ENCODE measurements around the gene XPA.

DNA sequence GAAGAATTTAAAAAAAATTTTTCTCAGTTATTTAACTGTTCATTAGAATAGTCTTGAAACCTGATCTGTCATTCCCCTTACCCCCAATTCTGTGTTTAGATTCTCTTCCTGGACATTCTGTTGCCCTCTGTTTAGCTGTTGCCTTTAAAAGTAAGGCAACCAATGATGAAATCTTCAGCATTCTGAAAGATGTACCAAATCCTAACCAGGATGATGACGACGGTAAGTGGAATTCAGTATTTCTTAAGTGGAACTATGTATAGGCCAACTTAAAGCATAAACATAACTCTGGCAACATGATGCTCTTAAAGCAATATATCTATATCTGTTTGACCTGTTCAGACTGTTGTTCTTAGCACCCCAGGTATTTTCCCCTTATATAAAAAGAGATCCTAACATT, 36.3 kb downstream of the XPA start:
- TF ChIP-seq, protein P1, sequence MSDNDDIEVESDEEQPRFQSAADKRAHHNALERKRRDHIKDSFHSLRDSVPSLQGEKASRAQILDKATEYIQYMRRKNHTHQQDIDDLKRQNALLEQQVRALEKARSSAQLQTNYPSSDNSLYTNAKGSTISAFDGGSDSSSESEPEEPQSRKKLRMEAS (IDR thresholded peaks at IDR 0.05), result no peak
- TF ChIP-seq NR3C1 (IDR thresholded peaks at IDR 0.05), result no peak
- TF ChIP-seq CHD4 (IDR thresholded peaks at IDR 0.05; ENCODE audit: borderline replicate concordance), result no peak
- no peak for TF ChIP-seq BHLHE40 (IDR thresholded peaks at IDR 0.05; ENCODE audit: low read depth, low read length)
- TF ChIP-seq, protein P2, sequence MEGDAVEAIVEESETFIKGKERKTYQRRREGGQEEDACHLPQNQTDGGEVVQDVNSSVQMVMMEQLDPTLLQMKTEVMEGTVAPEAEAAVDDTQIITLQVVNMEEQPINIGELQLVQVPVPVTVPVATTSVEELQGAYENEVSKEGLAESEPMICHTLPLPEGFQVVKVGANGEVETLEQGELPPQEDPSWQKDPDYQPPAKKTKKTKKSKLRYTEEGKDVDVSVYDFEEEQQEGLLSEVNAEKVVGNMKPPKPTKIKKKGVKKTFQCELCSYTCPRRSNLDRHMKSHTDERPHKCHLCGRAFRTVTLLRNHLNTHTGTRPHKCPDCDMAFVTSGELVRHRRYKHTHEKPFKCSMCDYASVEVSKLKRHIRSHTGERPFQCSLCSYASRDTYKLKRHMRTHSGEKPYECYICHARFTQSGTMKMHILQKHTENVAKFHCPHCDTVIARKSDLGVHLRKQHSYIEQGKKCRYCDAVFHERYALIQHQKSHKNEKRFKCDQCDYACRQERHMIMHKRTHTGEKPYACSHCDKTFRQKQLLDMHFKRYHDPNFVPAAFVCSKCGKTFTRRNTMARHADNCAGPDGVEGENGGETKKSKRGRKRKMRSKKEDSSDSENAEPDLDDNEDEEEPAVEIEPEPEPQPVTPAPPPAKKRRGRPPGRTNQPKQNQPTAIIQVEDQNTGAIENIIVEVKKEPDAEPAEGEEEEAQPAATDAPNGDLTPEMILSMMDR (IDR thresholded peaks at IDR 0.05), result no peak
- TF ChIP-seq, protein P3, sequence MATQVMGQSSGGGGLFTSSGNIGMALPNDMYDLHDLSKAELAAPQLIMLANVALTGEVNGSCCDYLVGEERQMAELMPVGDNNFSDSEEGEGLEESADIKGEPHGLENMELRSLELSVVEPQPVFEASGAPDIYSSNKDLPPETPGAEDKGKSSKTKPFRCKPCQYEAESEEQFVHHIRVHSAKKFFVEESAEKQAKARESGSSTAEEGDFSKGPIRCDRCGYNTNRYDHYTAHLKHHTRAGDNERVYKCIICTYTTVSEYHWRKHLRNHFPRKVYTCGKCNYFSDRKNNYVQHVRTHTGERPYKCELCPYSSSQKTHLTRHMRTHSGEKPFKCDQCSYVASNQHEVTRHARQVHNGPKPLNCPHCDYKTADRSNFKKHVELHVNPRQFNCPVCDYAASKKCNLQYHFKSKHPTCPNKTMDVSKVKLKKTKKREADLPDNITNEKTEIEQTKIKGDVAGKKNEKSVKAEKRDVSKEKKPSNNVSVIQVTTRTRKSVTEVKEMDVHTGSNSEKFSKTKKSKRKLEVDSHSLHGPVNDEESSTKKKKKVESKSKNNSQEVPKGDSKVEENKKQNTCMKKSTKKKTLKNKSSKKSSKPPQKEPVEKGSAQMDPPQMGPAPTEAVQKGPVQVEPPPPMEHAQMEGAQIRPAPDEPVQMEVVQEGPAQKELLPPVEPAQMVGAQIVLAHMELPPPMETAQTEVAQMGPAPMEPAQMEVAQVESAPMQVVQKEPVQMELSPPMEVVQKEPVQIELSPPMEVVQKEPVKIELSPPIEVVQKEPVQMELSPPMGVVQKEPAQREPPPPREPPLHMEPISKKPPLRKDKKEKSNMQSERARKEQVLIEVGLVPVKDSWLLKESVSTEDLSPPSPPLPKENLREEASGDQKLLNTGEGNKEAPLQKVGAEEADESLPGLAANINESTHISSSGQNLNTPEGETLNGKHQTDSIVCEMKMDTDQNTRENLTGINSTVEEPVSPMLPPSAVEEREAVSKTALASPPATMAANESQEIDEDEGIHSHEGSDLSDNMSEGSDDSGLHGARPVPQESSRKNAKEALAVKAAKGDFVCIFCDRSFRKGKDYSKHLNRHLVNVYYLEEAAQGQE (IDR thresholded peaks at IDR 0.05), result no peak
- TF ChIP-seq KDM5A (IDR thresholded peaks at IDR 0.05), result no peak
- TF ChIP-seq, protein P4, sequence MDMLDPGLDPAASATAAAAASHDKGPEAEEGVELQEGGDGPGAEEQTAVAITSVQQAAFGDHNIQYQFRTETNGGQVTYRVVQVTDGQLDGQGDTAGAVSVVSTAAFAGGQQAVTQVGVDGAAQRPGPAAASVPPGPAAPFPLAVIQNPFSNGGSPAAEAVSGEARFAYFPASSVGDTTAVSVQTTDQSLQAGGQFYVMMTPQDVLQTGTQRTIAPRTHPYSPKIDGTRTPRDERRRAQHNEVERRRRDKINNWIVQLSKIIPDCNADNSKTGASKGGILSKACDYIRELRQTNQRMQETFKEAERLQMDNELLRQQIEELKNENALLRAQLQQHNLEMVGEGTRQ (IDR thresholded peaks at IDR 0.05), result no peak
- no peak for TF ChIP-seq RAD21 (conservative IDR thresholded peaks at IDR 0.05 in 1 of 2, IDR thresholded peaks at IDR 0.05 in 1 of 2)
